Neural cell (in vitro differentiated cells): ENCODE data around the gene PRKG1. TPM values are rescaled to one million over a fixed set of nuclear protein-coding genes. Genes with fewer than 3 reads are reported as not detected.
"Not testable (repeated sequence)": the region's sequence is repeated elsewhere in the genome, so short reads cannot be mapped to it uniquely, and the experiment has no call there.

Experiments
- H2AFZ ChIP-seq: fragments of 200-600, 300-800 bp; sonication (generic), shearing (Covaris generic); 2 replicates; pipeline ENCODE4 v1.6.0; 2014; ENCODE audit warnings: low read depth, mild to moderate bottlenecking, antibody characterized with exemption, low read length, moderate library complexity
- H3F3A ChIP-seq: fragments of 200-600 bp; shearing (Covaris generic); 2 replicates; pipeline ENCODE4 v1.6.1; 2016; ENCODE audit warnings: mild to moderate bottlenecking, moderate library complexity, mixed read lengths, antibody characterized with exemption, low read length; ENCODE audit not compliant: insufficient read depth, poor library complexity, severe bottlenecking
- H3K27ac ChIP-seq: fragments of 200-600, 300-800 bp; sonication (generic), shearing (Covaris generic); 2 replicates; pipeline ENCODE4 v1.5.1; 2014; ENCODE audit warnings: mild to moderate bottlenecking, low read length, moderate library complexity
- H3K27me3 ChIP-seq: fragments of 300-800, 200-600 bp; sonication (generic), shearing (Covaris generic); 2 replicates; pipeline ENCODE4 v1.6.0; 2014; ENCODE audit warnings: mild to moderate bottlenecking, low read depth, low read length, moderate library complexity; ENCODE audit not compliant: insufficient read depth
- H3K36me3 ChIP-seq: fragments of 300-800, 200-600 bp; sonication (generic), shearing (Covaris generic); 2 replicates; pipeline ENCODE4 v1.5.1; 2014; ENCODE audit warnings: mild to moderate bottlenecking, antibody characterized with exemption, low read length, moderate library complexity; ENCODE audit not compliant: insufficient read depth
- H3K4me2 ChIP-seq: fragments of 300-800, 200-600 bp; sonication (generic), shearing (Covaris generic); 2 replicates; pipeline ENCODE4 v1.6.0; 2014; ENCODE audit warnings: mild to moderate bottlenecking, low read length
- H3K4me3 ChIP-seq: fragments of 300-800, 200-600 bp; sonication (generic), shearing (Covaris generic); 2 replicates; pipeline ENCODE4 v1.5.1; 2014; ENCODE audit warnings: mild to moderate bottlenecking, low read length, moderate library complexity
- H3K79me2 ChIP-seq: fragments of 200-600 bp; shearing (Covaris generic); replicated peaks from 2 replicates; pipeline ENCODE4 v1.6.0; 2014; ENCODE audit warnings: mild to moderate bottlenecking, low read length, moderate library complexity; ENCODE audit not compliant: insufficient read depth
- H3K9ac ChIP-seq: fragments of 300-800, 200-600 bp; sonication (generic), shearing (Covaris generic); 2 replicates; pipeline ENCODE4 v1.6.1; 2016; ENCODE audit warnings: mild to moderate bottlenecking, low read length, mixed read lengths
- H3K9me2 ChIP-seq: fragments of 200-600 bp; shearing (Covaris generic); 2 replicates; pipeline ENCODE4 v1.6.1; 2016; ENCODE audit warnings: mild to moderate bottlenecking, low read length, mixed read lengths; ENCODE audit not compliant: insufficient read depth
- H3K9me3 ChIP-seq: fragments of 200-600, 300-800 bp; sonication (generic), shearing (Covaris generic); 2 replicates; pipeline ENCODE4 v1.6.1; 2016; ENCODE audit warnings: mild to moderate bottlenecking, mixed run types, low read length, moderate library complexity, mixed read lengths
- H4K20me1 ChIP-seq: fragments of 200-600 bp; shearing (Covaris generic); 2 replicates; pipeline ENCODE4 v1.6.1; 2016; ENCODE audit warnings: mild to moderate bottlenecking, mixed run types; ENCODE audit not compliant: insufficient read depth
- EP300 ChIP-seq: fragments of 450-650 bp; conservative IDR thresholded peaks from 2 replicates; pipeline ENCODE4 v1.6.1; 2014; ENCODE audit warnings: antibody characterized with exemption, mild to moderate bottlenecking, moderate library complexity; ENCODE audit not compliant: poor library complexity, severe bottlenecking
- EZH2 ChIP-seq: fragments of 200-600, 300-800 bp; shearing (Covaris generic), sonication (generic); IDR thresholded peaks from 2 replicates; pipeline ENCODE4 v1.6.1; 2014; ENCODE audit warnings: antibody characterized with exemption, low read length, borderline replicate concordance, mild to moderate bottlenecking; ENCODE audit not compliant: insufficient read depth, poor library complexity, severe bottlenecking
- MXI1 ChIP-seq: fragments of 450-650 bp; conservative IDR thresholded peaks from 2 replicates; pipeline ENCODE4 v1.6.1; 2014; ENCODE audit warnings: antibody characterized with exemption, mild to moderate bottlenecking; ENCODE audit not compliant: poor library complexity, severe bottlenecking
- POLR2AphosphoS5 ChIP-seq: IDR thresholded peaks from 2 replicates; pipeline ENCODE4 v1.6.1; 2012
- RAD21 ChIP-seq: fragments of 450-650 bp; conservative IDR thresholded peaks from 2 replicates; pipeline ENCODE4 v1.6.1; 2014; ENCODE audit warnings: antibody characterized with exemption, mild to moderate bottlenecking, moderate library complexity
- SMC3 ChIP-seq: fragments of 450-650 bp; conservative IDR thresholded peaks from 2 replicates; pipeline ENCODE4 v1.6.1; 2014; ENCODE audit warnings: antibody characterized with exemption, mild to moderate bottlenecking, moderate library complexity; ENCODE audit not compliant: poor library complexity
- TAF1 ChIP-seq: IDR thresholded peaks from 2 replicates; pipeline ENCODE4 v1.6.1; 2012; ENCODE audit warnings: low read depth
- polyA plus RNA-seq: library from polyadenylated mRNA; depleted of rRNA; stranded (reverse); fragments of >200 nt; gene quantifications from 2 replicates; pipeline ENCODE4 v1.2.3, GENCODE V29; 2014
- TF ChIP-seq, protein P1 (sequence below): fragments of 450-650 bp; IDR thresholded peaks from 2 replicates; pipeline ENCODE4 v1.5.1; 2014; ENCODE audit warnings: antibody characterized with exemption, mild to moderate bottlenecking, moderate library complexity; ENCODE audit not compliant: poor library complexity, severe bottlenecking
- TF ChIP-seq, protein P2 (sequence below): IDR thresholded peaks from 2 replicates; pipeline ENCODE4 v1.6.1; 2012; ENCODE audit warnings: borderline replicate concordance

PRKG1 gene
- polyA plus RNA-seq, 1 donor from 2014 or later, result 2.2 TPM

DNA sequence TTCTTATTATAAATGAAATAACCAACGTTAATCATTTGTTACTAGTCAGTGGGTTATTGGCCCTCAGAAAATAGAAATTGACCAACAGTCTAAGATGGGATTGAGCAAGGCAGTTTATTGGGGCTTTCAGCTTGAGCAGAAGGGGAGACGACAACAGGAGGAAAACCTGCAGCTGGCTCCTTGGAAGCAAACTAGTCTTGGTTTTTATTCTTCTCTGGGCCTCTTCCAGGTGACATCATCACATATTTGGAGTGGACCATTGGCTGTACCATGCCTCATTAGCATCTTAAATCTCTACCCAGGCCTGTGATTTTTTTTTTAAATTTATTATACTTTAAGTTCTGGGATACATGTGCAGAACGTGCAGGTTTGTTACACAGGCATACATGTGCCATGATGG is 684.1 kb downstream of the PRKG1 start:
- H3K4me2 ChIP-seq, result no peak overlapping the region
- H3K4me3 ChIP-seq, result no peak overlapping the region
- H3K9me2 ChIP-seq, result no peaks in the 10 kb centered on the region
- no peaks in the 10 kb centered on the region for H3K36me3 ChIP-seq
- no peaks in the 10 kb centered on the region for H3K27me3 ChIP-seq
- no peak overlapping the region for H3K27ac ChIP-seq
- no peaks in the 10 kb centered on the region for H4K20me1 ChIP-seq
- H3K9ac ChIP-seq, result no peak overlapping the region
- H3F3A ChIP-seq, result no peaks in the 10 kb centered on the region
- H3K9me3 ChIP-seq, result no peaks in the 10 kb centered on the region
- TF ChIP-seq TAF1 (no peak), SMC3 (no peak), MXI1 (no peak), POLR2AphosphoS5 (no peak), EP300 (no peak), RAD21 (no peak)
- TF ChIP-seq, protein P1, sequence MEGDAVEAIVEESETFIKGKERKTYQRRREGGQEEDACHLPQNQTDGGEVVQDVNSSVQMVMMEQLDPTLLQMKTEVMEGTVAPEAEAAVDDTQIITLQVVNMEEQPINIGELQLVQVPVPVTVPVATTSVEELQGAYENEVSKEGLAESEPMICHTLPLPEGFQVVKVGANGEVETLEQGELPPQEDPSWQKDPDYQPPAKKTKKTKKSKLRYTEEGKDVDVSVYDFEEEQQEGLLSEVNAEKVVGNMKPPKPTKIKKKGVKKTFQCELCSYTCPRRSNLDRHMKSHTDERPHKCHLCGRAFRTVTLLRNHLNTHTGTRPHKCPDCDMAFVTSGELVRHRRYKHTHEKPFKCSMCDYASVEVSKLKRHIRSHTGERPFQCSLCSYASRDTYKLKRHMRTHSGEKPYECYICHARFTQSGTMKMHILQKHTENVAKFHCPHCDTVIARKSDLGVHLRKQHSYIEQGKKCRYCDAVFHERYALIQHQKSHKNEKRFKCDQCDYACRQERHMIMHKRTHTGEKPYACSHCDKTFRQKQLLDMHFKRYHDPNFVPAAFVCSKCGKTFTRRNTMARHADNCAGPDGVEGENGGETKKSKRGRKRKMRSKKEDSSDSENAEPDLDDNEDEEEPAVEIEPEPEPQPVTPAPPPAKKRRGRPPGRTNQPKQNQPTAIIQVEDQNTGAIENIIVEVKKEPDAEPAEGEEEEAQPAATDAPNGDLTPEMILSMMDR, result no peak
- TF ChIP-seq, protein P2, sequence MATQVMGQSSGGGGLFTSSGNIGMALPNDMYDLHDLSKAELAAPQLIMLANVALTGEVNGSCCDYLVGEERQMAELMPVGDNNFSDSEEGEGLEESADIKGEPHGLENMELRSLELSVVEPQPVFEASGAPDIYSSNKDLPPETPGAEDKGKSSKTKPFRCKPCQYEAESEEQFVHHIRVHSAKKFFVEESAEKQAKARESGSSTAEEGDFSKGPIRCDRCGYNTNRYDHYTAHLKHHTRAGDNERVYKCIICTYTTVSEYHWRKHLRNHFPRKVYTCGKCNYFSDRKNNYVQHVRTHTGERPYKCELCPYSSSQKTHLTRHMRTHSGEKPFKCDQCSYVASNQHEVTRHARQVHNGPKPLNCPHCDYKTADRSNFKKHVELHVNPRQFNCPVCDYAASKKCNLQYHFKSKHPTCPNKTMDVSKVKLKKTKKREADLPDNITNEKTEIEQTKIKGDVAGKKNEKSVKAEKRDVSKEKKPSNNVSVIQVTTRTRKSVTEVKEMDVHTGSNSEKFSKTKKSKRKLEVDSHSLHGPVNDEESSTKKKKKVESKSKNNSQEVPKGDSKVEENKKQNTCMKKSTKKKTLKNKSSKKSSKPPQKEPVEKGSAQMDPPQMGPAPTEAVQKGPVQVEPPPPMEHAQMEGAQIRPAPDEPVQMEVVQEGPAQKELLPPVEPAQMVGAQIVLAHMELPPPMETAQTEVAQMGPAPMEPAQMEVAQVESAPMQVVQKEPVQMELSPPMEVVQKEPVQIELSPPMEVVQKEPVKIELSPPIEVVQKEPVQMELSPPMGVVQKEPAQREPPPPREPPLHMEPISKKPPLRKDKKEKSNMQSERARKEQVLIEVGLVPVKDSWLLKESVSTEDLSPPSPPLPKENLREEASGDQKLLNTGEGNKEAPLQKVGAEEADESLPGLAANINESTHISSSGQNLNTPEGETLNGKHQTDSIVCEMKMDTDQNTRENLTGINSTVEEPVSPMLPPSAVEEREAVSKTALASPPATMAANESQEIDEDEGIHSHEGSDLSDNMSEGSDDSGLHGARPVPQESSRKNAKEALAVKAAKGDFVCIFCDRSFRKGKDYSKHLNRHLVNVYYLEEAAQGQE, result no peak
- H3K79me2 ChIP-seq, result no peaks in the 10 kb centered on the region
- no peak overlapping the region for H2AFZ ChIP-seq

DNA sequence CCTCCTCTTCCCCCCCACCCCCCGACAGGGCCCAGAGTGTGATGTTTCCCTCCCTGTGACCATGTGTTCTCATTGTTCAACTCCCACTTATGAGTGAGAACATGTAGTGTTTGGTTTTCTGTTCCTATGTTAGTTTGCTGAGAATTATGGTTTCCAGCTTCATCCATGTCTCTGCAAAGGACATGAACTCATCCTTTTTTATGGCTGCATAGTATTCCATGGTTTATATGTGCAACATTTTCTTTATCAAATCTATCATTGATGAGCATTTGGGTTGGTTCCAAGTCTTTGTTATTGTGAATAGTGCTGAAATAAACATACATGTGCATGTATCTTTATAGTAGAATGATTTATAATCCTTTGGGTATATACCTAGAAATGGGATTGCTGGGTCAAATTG is 684.6 kb downstream of the PRKG1 start:
- not testable (repeated sequence) for H3K4me2 ChIP-seq, H3K36me3 ChIP-seq, H3K27ac ChIP-seq, H3K4me3 ChIP-seq, H4K20me1 ChIP-seq, H2AFZ ChIP-seq, H3F3A ChIP-seq, H3K9ac ChIP-seq, H3K9me3 ChIP-seq, H3K9me2 ChIP-seq, H3K27me3 ChIP-seq, H3K79me2 ChIP-seq

DNA sequence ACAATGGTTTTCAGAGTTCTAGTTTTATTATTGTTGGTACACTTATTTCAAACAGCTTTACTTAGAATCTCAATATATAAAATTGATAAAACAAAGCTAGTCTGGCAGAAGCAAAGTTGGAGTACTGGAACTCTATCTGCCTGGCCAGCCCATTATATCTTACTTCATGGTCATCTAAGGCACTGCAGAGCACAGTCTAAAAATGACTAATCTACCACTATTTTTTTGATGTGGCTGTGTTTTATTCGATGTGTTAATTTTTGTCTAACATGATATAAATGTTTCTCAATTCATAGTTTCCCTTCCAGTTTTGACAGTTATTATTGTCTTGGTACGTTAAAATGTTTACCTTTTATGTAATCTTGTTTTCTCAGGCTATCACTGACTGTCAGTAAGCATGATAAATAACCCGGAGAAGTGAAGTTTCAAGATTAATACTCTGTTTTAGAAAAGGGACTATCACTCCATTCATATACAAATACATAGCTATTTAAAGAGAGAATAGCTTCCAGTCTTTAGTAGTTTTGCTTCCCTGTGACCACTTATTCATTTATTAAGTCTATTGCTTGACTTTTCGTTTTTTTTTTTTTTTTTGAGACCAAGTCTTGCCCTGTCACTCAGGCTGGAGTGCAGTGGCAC is 685.7 kb downstream of the PRKG1 start:
- Histone ChIP-seq H3K9me2 (no peaks in the 10 kb centered on the region), H3K27ac (no peak overlapping the region), H3K36me3 (no peaks in the 10 kb centered on the region), H4K20me1 (no peaks in the 10 kb centered on the region), H3K79me2 (no peaks in the 10 kb centered on the region), H3F3A (no peaks in the 10 kb centered on the region), H3K9me3 (no peaks in the 10 kb centered on the region), H2AFZ (no peak overlapping the region), H3K27me3 (no peaks in the 10 kb centered on the region), H3K9ac (no peak overlapping the region), H3K4me3 (no peak overlapping the region), H3K4me2 (no peak overlapping the region)
- TF ChIP-seq, protein P2, result no peak
- TF ChIP-seq TAF1 (no peak), SMC3 (no peak), EZH2 (no peak), EP300 (no peak), MXI1 (no peak), RAD21 (no peak), POLR2AphosphoS5 (no peak)
- TF ChIP-seq, protein P1, result no peak
